Right lobe of liver (tissue), 6 donors: ENCODE measurements around the gene C2CD4C. TPM values are rescaled to one million over a fixed set of nuclear protein-coding genes. Genes with fewer than 3 reads are reported as not detected.

Experiments used
- ATAC-seq, 4 donors: fragments of 200-7000 bp; cut with Tn5 transposase; one replicate each; pipeline ENCODE4 v1.9.1; 2020; ENCODE audit warnings: mild to moderate bottlenecking in 4 of 4, moderate library complexity in 4 of 4
- DNase-seq, 3 donors: peaks; one replicate each; pipeline ENCODE4 v3.0.0-alpha.2; 2020
- H3K27ac ChIP-seq, 3 donors: fragments of 200-600 bp; one replicate each; pipeline ENCODE4 v1.8.0; 2022
- H3K27me3 ChIP-seq, 2 donors: fragments of 200-600 bp; one replicate each; pipeline ENCODE4 v1.8.0; 2022
- H3K36me3 ChIP-seq, 4 donors: fragments of 200-600 bp; sonication (generic) in 1 of 4; one replicate each; pipeline versions ENCODE4 v1.5.1 to v1.8.0; 2017 to 2022; ENCODE audit warnings: control low read depth in 1 of 4
- H3K4me1 ChIP-seq, 4 donors: fragments of 200-600 bp; sonication (generic) in 1 of 4; one replicate each; pipeline versions ENCODE4 v1.5.1 to v1.8.0; 2017 to 2022; ENCODE audit warnings: control low read depth in 1 of 4
- H3K4me3 ChIP-seq, 3 donors: fragments of 200-600 bp; one replicate each; pipeline ENCODE4 v1.8.0; 2022
- H3K9me3 ChIP-seq, 4 donors: fragments of 200-600 bp; sonication (generic) in 1 of 4; one replicate each; pipeline versions ENCODE4 v1.5.1 to v1.8.0; 2017 to 2022; ENCODE audit warnings: control low read depth in 1 of 4
- POLR2A ChIP-seq: fragments of 450-650 bp; IDR thresholded peaks from one replicate; pipeline ENCODE4 v1.6.1; 2017; ENCODE audit warnings: antibody characterized with exemption, mild to moderate bottlenecking
- WGBS: methylation state at CpG from one replicate; pipeline ENCODE4 v1.1.6; 2018; ENCODE audit warnings: low coverage, low lambda C conversion rate; ENCODE audit not compliant: insufficient coverage; ENCODE audit errors: missing lambda C conversion rate; 5-methylcytosine and 5-hydroxymethylcytosine counted together
- intact Hi-C, 2 donors: fragments of 100-400 bp; cut with DNase I; formaldehyde crosslinking; loops; one replicate each; pipeline versions ENCODE4 v1.11.2 to v1.14.1; 2022
- total RNA-seq, 6 experiments: library from RNA; depleted of rRNA in 2 of 6; stranded (reverse); fragments of >200 nt in 2 of 6; fragmentation: NEBNext Ultra II Directional in 3 of 6; extraction: Animal tissue kit (Norgen Biotek cat#: 25700) in 3 of 6; gene quantifications; one replicate each; pipeline versions ENCODE4 v1.1.0 to v1.2.4, GENCODE V29; 2016 to 2023
- TF ChIP-seq, protein P1 (sequence below), 4 donors: fragments of 200-600 bp in 3 of 4; fragments of 450-650 bp in 1 of 4; IDR thresholded peaks; one replicate each; pipeline versions ENCODE4 v1.5.1 to v1.8.0; 2016 to 2022; ENCODE audit warnings: antibody characterized with exemption in 4 of 4, mild to moderate bottlenecking in 2 of 4
- donor health status: DM: no; HTN: yes; CAD: no.
- donor health status: DM: no; HTN: no; CAD: no.
- donor health status: DM: no; HTN: no; CAD: no.
- donor health status: DM: no; HTN: yes; CAD: no.
- donor health status: DM: no; HTN: yes; CAD: no.

C2CD4C gene
- total RNA-seq, 6 experiments from 2014 or later: 0.12 to 2.0 (median 0.44) TPM

DNA sequence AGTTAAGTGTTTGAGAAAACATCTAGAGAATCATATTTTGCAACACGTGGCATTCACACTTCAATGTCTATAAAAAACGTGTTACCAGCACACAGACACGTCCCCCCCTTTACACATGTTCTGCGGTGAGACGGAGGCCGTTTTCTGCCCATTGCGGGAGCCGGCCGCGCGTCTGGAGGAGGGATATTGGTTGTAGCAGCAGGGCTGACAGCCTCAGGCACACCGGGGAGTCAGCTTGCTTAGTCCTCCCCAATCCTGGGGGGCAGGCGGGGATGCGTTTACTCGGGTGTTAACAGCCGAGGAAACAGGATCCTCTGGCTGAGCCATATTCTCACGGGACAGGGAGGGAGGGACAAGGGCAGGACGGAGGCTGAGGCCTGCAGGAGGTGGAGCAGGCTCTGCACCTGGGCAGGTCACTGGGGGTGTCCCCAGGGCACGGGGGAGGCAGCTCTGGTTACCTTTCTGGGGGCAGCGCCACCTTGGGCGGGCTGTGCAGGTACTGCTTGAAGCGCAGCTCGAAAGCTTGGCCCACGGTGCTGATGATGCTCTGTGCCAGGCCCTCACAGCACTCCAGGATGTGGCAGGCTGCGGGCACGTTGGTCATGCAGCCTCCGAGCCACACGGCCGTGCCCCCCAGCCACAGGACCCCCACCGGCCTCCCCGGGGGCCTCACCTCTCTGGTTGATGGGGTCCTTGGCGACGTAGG, 26.9 kb upstream of the C2CD4C start:
- TF ChIP-seq POLR2A: no peak
- TF ChIP-seq, protein P1, sequence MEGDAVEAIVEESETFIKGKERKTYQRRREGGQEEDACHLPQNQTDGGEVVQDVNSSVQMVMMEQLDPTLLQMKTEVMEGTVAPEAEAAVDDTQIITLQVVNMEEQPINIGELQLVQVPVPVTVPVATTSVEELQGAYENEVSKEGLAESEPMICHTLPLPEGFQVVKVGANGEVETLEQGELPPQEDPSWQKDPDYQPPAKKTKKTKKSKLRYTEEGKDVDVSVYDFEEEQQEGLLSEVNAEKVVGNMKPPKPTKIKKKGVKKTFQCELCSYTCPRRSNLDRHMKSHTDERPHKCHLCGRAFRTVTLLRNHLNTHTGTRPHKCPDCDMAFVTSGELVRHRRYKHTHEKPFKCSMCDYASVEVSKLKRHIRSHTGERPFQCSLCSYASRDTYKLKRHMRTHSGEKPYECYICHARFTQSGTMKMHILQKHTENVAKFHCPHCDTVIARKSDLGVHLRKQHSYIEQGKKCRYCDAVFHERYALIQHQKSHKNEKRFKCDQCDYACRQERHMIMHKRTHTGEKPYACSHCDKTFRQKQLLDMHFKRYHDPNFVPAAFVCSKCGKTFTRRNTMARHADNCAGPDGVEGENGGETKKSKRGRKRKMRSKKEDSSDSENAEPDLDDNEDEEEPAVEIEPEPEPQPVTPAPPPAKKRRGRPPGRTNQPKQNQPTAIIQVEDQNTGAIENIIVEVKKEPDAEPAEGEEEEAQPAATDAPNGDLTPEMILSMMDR (IDR thresholded peaks at IDR 0.05): no peak
- no peaks in the 10 kb centered on the region for H3K9me3 ChIP-seq
- DNase-seq: no peak
- peaks cover 0 to 7% (median 0%) of the 10 kb centered on the region in 4 donors for H3K36me3 ChIP-seq
- WGBS: 85% methylated on average over 19 of the region's 33 CpGs
- intact Hi-C loops: no loop called here
- H3K4me1 ChIP-seq: no peaks in the 10 kb centered on the region
- peak in 1 of 4 donors; percentile 8 for ATAC-seq
- H3K27ac ChIP-seq: no peak overlapping the region
- no peaks in the 10 kb centered on the region for H3K27me3 ChIP-seq
- no peak overlapping the region for H3K4me3 ChIP-seq

DNA sequence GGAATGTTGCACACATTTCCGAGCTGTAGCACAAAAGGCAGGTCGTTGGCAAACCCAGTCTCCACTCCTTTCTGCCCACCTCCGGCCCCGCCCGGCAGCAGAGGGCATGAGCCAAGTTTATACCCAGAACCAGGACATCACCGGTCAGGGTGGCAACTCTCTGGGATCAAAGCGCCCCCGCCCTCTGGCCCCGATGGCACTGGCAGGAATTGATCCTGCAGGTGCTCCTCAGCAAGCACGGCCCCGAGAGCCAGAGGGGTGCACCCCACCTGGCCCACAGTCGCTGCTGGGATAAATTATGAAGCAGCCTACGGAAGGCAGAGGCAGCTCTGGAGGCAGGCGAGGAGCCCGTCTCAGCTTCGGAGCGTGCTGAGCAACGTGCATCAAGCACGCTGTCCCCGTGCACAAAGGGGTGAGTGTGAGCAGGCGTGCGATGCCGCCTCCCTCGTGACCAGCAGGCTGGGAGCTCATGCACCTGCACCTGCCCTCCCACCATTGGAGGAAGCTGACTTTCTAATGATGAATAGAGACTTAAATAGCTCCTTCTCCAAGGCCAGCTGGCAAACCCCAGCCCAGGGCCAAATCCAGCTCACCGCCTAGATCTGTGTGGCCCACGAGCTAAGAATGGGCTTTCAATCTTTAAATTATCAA, 26.2 kb upstream of the C2CD4C start:
- Histone ChIP-seq H3K4me3 (no peak overlapping the region), H3K27ac (no peak overlapping the region), H3K36me3 (peaks cover 0 to 7% (median 0%) of the 10 kb centered on the region in 4 donors), H3K27me3 (no peaks in the 10 kb centered on the region), H3K9me3 (no peaks in the 10 kb centered on the region), H3K4me1 (no peaks in the 10 kb centered on the region)
- no peak for TF ChIP-seq POLR2A
- TF ChIP-seq, protein P1 (IDR thresholded peaks at IDR 0.05): no peak
- intact Hi-C loops: no loop called here
- ATAC-seq (no peak), DNase-seq (no peak)
- WGBS: 93% methylated on average over 15 of the region's 26 CpGs

DNA sequence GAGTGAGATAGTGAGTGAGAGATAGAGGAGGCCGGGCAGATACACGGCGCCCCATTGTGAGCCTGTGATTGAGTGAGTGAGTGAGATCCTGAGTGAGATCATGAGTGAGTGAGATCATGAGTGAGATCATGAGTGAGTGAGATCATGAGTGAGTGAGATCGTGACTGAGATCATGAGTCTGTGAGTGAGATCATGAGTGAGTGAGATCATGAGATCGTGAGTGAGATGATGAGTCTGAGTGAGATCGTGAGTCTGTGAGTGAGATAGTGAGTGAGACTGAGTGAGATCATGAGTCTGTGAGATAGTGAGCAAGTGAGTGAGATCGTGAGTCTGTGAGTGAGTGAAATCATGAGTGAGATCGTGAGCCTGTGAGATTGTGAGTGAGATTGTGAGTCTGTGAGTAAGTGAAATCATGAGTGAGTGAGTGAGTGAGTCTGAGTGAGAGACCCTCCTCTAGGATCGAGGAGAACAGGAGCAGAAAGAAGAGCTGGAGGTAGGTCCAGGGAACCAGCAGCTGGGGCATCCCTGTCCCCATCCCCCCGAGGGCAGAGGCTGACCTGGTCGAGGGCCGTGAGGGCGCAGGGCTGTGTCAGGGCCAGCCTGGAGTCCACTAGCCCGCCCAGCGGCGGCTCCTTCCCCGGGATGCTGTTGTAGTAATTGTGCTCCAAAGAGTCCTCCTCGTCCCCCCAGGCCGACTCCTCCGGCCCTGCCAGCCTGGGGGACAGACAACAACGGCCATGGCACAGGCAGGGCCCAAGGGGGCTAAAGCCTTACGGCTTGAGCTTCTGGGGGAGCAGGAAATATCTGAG, 25.4 kb upstream of the C2CD4C start:
- Histone ChIP-seq H3K36me3 (peaks cover 0 to 7% (median 0%) of the 10 kb centered on the region in 4 donors), H3K27ac (no peak overlapping the region), H3K4me3 (no peak overlapping the region), H3K9me3 (no peaks in the 10 kb centered on the region), H3K27me3 (no peaks in the 10 kb centered on the region), H3K4me1 (no peaks in the 10 kb centered on the region)
- intact Hi-C loops: no loop called here
- ATAC-seq (no peak), DNase-seq (no peak)
- WGBS: 86% methylated on average over 8 of the region's 22 CpGs
- TF ChIP-seq POLR2A: no peak
- TF ChIP-seq, protein P1 (IDR thresholded peaks at IDR 0.05): no peak

DNA sequence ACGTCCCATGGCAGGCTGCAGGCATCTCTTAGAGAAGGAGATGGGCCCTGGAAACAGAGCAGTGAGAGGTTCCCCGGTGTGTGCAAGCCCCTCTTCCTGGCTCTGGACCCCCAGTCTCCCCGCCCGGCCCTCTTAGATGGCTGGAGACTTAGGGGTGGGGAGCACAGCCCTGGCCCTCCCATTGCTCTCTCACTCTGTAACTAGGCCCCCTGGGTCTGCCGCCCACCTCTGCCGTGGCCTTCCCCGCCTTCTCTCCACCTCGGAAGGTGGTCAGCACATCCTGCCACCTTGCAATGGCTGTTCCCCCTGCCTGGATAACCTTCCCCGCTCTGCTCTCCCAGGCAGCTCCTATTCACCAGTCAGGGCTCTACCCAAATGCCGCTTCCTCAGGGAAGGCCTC, 21.8 kb upstream of the C2CD4C start:
- peak in 1 of 4 donors; percentile 27 for ATAC-seq
- DNase-seq: no peak
- WGBS: 100% methylated on average over 3 of the region's 10 CpGs
- no peaks in the 10 kb centered on the region for H3K27me3 ChIP-seq
- no peak overlapping the region for H3K4me3 ChIP-seq
- no peak overlapping the region for H3K27ac ChIP-seq
- H3K9me3 ChIP-seq: no peaks in the 10 kb centered on the region
- intact Hi-C loops: no loop called here
- no peak for TF ChIP-seq POLR2A
- TF ChIP-seq, protein P1 (IDR thresholded peaks at IDR 0.05): no peak
- peaks cover 0 to 7% (median 0%) of the 10 kb centered on the region in 4 donors for H3K36me3 ChIP-seq
- no peaks in the 10 kb centered on the region for H3K4me1 ChIP-seq
